GM08714 (cell line): Measurements from ENCODE around the gene SYNGR4.

ENCODE experiments used
- H3K4me3 ChIP-seq: fragments of 200-500 bp; sonication (Bioruptor generic); 2 replicates; pipeline ENCODE4 v1.5.1; 2014; ENCODE audit warnings: mild to moderate bottlenecking, low read length, inconsistent platforms
- ZNF274 ChIP-seq: IDR thresholded peaks from 2 replicates; pipeline ENCODE4 v1.6.1; 2012; ENCODE audit warnings: mild to moderate bottlenecking, low read depth, low read length

SYNGR4 gene

DNA sequence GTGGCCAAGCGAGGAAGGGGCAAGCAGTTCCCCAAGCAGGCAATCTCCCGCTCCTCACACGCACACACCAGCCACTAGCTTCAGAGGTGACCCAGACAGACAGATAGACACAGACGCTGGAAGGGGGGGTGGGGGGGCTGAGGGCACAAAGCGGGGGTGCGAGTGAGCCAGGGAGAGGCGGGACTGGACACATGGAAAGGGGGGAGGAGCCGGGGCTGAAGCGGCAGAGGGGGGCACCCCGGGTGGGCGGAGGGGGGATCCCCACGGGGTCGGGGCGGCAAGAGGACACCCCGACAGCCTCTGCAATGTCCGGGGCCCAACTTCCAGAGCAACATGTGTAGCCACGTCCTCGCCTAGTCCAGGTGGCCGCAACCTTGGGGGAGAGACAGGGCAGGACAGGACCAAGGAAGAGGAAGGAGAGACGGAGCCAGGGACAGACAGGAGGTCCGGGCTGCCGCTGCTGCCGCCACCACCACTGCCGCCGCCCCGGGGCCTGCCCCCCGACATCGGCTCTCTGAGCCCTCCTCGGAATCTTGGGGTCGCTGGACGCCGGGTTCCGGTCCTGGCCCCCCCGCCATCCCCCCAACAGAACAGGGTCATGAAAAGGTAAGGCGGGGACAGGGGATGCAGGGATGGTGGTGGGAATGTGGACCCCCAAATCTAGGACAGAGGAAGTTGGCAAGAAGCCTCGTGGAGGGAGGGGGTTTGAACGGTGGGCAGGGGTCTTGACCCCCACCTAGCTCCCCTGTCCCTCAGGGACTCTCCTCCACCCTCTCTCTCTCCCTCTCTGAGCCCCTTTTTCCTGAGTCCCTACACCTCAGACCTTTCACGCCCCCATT is 30.4 kb downstream of the SYNGR4 start:
- TF ChIP-seq ZNF274 = no peak
- H3K4me3 ChIP-seq = no peak overlapping the region

DNA sequence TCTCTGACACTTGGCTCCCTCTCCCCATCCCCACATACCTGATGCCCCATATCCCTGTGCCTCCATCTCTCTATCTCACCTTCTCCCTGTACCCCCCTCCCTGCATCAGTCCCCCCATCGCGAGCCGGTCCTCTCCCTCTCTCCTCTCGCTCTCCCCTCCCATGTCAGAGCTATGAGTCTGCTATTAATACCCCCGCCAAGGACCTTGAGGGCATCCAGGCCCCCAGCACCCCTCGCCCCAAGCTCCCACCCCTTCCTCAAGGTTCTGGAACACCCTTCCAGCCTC is 30.9 kb downstream of the SYNGR4 start:
- H3K4me3 ChIP-seq = no peak overlapping the region

DNA sequence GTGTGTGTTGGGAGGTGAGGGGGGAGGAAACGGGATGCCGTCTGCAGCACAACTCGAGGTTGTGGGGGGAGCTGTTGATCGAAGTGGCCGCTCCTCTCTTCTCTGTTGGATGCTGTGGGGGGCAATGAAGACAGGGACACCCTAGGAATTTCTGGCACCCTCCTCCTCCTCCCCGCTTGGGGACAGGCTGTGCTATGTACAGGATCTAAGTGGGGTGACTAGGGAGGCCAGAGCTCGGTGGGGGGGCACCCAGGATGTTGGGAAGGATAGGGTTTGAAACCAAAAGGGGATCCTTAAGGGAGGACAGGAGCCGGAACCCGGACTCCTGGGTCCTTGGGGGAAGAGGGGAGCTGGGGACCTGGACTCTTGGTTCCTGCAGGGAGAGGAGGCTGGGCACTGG is 31.3 kb downstream of the SYNGR4 start:
- no peak for TF ChIP-seq ZNF274
- no peak overlapping the region for H3K4me3 ChIP-seq

More for the DNA sequence above, 30.9 kb downstream of the SYNGR4 start:
- no peak for TF ChIP-seq ZNF274

DNA sequence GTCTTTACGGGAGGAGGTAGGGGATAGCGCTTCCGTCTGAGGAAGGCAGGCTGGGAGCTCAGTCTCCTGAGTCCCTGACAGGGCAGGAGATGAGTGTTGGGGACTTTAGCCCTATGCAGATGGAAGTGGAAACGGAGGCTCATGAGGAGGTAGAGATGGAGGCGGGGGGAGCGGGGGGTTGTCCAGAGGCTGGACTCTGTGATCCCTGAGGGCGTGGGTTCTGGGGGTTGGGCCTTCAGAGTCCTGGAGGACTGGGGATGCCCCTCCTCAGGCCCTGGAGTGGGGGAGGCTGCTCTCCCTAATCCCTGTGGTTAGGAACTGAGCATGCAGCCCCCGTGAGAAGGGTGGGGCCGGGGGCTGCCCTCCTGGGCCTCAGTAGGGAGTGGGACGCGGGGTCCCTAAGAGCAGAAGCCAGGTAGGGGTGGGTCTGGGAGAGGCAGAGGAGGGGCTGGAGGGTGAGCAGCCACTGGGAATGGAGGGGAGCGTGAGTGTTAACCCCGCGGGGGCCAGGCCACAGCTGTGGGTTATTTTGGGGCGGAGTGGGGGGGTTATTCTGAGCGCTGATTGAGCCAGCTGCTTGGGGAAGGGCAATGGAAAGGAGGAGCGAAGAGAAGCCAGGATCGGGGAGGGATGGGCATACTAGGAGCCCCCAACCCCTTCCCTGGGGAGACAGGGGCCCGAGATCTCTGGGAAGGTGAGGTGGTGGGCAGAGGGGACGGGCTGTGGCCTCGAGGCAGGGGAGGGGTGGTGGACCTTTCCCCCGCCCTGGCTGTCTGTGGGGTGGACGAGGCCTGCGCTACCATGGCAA is 32.1 kb downstream of the SYNGR4 start:
- no peak for TF ChIP-seq ZNF274
- no peak overlapping the region for H3K4me3 ChIP-seq

DNA sequence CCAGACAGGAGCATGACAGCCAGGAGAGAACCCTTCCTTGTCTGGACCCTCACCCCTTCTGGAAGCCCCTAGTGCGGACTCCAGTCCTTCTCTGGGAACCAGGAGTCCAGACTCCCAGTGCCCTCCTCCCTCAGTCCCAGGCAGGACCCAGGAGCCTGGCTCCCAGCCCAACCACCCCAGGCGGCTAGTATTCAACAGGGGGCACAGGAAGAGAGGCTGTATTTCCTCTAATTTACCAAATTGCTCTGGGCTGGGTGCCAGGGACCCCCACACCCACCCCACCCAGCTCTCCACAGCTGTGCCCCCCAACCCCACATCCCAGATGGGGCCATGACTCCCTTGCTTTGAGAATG is 32.6 kb downstream of the SYNGR4 start:
- no peak for TF ChIP-seq ZNF274
- no peak overlapping the region for H3K4me3 ChIP-seq

DNA sequence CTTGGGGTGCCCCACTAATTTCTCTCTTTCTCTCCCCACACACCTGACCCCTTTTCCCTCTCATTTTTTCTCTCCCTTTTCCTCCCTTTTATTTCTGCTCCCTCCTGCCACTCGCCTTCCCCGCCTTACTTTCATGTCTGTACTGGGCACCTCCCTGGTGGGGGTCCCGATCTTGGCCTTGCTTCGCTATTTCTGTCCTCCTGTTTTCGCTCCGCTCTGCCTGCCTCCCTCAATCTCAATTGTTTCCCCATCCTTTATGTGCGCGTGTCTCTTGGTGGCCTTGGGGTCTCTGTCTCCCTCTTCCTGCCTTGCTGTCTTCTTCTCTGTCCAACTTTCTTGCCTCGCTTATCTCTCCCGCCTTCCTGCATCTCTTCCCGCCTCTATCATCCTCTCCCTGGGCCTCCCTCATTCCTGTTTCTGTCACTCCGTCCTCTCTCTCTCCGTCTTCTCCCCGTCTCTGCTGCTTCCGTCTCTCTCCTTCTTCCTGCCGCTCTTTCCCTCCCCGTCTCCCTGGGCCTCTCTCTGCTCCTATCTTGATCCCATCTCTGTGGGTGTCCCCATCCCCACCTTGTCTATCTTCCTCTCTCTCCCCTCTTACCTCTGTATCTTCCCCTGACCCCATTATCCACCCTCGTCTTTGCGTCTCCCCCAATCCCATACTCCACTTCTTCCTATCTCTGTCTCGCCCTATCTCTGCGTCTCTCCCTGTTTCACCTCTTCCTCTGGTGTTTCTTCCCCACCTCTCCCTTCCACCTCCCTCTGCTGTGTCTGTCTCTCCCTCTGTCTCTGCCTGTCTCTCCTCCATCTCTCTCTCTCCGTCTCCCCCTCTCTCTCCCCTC is 33.3 kb downstream of the SYNGR4 start:
- TF ChIP-seq ZNF274 = no peak
- peak overlapping the region; percentile 57; the same call in 1 of the 2 replicates for H3K4me3 ChIP-seq

DNA sequence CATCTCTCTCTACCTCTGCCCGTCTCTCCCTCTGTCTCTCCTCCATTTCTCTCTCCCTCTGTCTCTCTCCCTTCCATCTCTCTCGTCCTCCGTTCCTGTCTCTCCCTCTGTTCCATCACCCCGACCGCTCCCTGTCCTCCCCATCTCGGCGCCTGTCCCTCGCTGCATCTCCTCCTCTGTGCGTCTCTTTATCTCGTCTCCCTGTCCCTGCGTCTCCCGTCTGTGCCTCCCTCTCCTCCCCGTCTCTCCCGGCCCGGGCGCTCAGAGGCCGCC is 33.9 kb downstream of the SYNGR4 start:
- no peak for TF ChIP-seq ZNF274
- peak overlapping the region; percentile 57; the same call in 1 of the 2 replicates for H3K4me3 ChIP-seq

DNA sequence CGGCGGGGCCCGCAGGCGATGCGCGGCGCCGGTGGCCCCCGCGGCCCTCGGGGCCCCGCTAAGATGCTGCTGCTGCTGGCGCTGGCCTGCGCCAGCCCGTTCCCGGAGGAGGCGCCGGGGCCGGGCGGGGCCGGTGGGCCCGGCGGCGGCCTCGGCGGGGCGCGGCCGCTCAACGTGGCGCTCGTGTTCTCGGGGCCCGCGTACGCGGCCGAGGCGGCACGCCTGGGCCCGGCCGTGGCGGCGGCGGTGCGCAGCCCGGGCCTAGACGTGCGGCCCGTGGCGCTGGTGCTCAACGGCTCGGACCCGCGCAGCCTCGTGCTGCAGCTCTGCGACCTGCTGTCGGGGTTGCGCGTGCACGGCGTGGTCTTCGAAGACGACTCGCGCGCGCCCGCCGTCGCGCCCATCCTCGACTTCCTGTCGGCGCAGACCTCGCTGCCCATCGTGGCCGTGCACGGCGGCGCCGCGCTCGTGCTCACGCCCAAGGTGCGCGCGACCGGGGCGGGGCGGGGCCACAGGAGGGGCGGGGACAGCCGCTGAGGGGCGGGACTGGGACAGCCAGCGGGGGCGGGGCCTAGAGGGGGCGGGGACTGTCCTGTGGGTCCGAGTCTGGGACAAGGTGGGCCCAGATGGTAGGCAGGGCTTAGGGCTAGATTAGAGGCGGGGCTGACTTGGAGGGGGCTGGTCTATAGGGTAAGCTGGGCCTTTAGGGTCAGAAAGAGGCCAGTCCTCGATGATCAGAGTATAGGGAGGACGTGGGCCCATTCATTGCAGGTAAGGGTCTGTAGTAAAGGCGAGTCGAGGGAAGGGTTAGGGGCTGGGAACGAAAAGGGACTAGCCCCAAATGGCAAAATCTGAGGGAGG is 34.4 kb downstream of the SYNGR4 start:
- TF ChIP-seq ZNF274 = no peak
- peak overlapping the region; percentile 57; the same call in 1 of the 2 replicates for H3K4me3 ChIP-seq

DNA sequence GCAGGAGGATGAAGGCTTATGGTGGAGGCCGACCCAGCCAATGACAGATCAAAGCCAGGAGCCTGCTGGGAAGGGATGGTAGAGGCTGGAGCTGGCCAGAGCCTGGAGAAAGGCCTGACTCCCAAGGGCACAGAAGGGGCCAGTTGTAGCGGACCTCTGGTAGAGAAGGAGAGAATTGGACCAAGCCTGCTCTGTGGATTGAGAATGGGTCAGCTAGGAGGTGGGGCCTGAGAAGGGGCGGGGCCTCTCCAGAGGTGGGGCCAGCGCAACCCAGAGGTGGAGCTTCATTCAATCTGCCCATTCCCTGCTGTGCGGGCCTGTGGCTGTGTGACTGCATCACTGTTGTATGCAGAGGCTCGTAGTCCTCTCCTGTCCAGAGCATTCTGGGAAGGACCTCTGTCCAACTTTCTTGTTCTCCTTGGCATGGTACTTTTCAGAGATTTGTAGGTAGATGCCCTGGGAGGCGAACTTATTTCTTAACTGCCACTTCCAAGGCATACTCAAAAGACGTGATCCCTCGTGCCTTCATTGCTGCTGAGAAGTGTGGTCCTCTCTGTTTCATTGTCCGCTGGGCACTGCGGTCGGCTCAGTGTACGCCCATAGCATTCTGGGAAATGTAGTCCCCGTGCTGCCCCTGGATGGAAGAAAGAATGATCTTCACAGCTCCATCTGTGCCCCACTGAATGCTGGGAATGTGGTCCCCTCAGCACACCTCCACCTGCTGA is 36.0 kb downstream of the SYNGR4 start:
- H3K4me3 ChIP-seq = no peak overlapping the region
- TF ChIP-seq ZNF274 = no peak

DNA sequence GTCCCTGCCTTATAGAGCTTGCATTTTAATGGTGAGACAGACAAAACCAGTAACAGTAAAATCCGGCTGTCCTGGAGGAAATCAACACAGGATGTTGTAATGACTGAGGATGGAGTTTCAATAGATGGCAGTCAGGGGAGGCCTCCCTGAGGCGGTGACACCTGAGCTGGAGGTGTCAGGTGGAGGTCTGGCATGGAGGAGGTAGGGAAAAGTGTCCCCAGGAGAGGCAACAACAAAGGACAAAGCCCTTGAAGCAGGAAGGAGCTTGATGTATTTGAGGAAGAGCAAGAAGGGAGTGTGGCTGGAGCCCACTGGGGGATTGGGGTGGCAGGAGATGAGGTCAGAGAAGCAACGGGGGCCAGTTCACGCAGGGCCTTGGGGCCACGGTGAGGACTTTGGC is 37.1 kb downstream of the SYNGR4 start:
- TF ChIP-seq ZNF274 = no peak
- H3K4me3 ChIP-seq = no peak overlapping the region

DNA sequence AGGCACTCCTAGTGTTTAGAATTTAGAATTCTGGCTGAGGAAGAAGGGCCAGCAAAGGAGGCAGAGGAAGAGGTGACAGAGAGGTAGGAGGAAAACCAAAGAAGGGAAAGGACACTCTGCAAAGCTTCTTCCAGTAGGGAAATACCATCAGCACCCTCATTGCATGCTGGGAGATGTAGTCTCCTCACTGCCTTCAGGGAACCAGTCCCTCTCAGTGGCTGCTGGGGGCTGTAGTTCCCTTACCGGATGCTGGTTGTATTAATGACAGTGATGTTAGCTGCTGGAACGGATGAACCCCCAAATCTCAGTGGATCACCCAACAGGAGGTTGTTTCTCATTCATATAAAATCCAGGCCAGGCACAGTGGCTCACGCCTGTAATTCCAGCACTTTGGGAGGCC is 39.4 kb downstream of the SYNGR4 start:
- TF ChIP-seq ZNF274 = no peak
- H3K4me3 ChIP-seq = no peak overlapping the region

DNA sequence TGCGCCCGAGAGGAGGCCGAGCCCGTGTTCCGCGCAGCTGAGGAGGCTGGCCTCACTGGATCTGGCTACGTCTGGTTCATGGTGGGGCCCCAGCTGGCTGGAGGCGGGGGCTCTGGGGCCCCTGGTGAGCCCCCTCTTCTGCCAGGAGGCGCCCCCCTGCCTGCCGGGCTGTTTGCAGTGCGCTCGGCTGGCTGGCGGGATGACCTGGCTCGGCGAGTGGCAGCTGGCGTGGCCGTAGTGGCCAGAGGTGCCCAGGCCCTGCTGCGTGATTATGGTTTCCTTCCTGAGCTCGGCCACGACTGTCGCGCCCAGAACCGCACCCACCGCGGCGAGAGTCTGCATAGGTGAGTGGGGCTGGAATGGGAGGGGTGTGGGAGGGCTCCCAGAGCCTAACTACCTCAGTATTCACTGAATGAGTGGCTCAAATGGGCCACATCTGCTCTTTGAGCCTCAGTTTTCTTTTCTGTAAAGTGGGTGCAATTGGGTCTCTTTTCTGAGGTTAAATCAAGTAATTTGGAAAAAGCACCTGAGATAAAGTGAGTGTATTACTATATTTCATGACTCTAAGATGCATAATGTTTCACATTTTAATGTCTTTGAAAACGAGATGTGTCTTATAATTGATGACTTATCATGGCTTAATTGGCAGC is 41.0 kb downstream of the SYNGR4 start:
- no peak for TF ChIP-seq ZNF274
- H3K4me3 ChIP-seq = no peak overlapping the region

DNA sequence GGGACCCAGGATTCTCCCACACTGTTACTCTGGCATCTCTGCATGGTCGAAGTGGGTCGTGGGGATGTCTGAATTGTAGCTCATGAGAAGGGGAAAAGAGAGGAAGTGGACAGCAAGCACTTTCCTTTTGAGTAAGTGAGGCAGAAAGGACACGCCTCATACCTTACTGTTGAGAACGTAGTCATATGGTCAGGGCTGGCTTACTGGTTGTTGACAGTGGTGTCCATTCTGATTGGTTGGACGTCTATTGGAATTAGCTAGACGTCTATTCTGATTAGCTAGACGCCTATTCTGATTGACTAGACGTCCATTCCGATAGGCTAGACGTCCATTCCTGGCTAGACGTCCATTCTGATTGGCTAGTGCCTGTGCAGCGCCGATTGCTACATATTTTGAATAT is 41.7 kb downstream of the SYNGR4 start:
- H3K4me3 ChIP-seq = no peak overlapping the region
- TF ChIP-seq ZNF274 = no peak
